Gastroesophageal sphincter (tissue), 3 donors: ENCODE measurements around the gene SRGAP2C.
"Not testable (repeated sequence)": the region's sequence is repeated elsewhere in the genome, so short reads cannot be mapped to it uniquely, and the experiment has no call there.

Source experiments
- CTCF ChIP-seq, 4 experiments: fragments of 200-600 bp in 2 of 4; fragments of 450-650 bp in 2 of 4; sonication (generic) in 1 of 4; IDR thresholded peaks; one replicate each; pipeline ENCODE4 v1.5.1; 2017 to 2019; ENCODE audit warnings: antibody characterized with exemption in 4 of 4, mild to moderate bottlenecking in 2 of 4, moderate library complexity in 2 of 4
- POLR2A ChIP-seq, 2 donors: fragments of 450-650 bp; IDR thresholded peaks; one replicate each; pipeline ENCODE4 v1.6.1; 2017; ENCODE audit warnings: antibody characterized with exemption in 2 of 2, mild to moderate bottlenecking in 2 of 2, moderate library complexity in 1 of 2
- POLR2AphosphoS5 ChIP-seq: sonication (generic); formaldehyde crosslinking; IDR thresholded peaks from one replicate; pipeline ENCODE4 v1.6.1; 2017; ENCODE audit warnings: antibody characterized with exemption

- not testable (repeated sequence) for TF ChIP-seq POLR2A (IDR thresholded peaks at IDR 0.05); CTCF (IDR thresholded peaks at IDR 0.05); POLR2AphosphoS5
Measured at GRCh38 chr1:121161199-121161901, 23.4 kb upstream of the SRGAP2C start.
